HG02571 (cell line): Measurements from ENCODE around the gene MTHFD1L.
"Not testable (repeated sequence)": the region's sequence is repeated elsewhere in the genome, so short reads cannot be mapped to it uniquely, and the experiment has no call there.

Source experiments
- ATAC-seq: cut with Tn5 transposase; IDR thresholded peaks from one replicate; pipeline ENCODE4 v1.9.1; 2021; ENCODE audit warnings: mild to moderate bottlenecking, moderate library complexity; ENCODE audit not compliant: unreplicated experiment

Gene MTHFD1L

DNA sequence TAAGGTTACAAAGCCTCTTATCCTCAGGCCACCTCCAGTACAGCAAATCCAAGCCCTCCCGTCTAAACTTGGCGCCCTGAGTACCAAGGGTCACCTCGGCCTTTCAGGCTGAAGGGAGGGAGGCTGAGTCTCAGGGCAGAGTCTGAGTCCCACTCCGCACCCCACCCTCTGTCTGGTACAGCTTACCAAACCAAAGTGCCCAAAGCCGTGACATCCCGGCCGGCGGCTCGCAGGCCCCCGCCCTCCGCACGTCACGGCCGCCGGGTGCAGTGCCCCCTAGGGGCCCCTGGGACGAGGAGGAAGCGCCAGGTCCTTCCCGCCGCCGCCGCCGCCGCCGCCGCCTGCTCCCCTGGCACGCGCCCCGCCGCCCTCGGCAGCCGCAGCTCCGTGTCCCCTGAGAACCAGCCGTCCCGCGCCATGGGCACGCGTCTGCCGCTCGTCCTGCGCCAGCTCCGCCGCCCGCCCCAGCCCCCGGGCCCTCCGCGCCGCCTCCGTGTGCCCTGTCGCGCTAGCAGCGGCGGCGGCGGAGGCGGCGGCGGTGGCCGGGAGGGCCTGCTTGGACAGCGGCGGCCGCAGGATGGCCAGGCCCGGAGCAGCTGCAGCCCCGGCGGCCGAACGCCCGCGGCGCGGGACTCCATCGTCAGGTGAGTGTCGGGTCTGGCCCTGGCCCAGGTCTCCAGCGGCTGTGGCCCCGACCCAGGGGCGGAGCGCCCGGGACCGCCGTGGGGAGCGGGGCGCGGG, at the start of gene MTHFD1L:
Gene MTHFD1L, plus strand, starts transcription at position 297 of the 741 bp plus-strand sequence. Its CDS starts 121 bp downstream, at position 418.
- ATAC-seq: peak; percentile 80

DNA sequence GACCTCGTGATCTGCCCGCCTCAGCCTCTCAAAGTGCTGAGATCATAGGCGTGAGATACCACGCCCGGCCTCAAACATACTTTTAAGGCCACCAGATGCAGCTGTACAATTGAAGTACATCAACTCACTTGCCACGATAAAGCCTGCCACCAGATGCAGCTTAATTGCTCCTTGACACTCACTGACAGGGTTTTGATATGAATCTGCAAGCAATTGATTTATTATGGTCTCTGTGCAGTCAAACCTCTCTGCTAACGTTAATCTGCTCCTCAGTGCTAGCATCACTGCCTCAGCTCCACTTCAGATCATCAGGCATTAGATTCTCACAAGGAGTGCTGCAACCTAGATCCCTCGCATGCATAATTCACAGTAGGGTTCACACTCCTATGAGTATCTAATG, 48.9 kb upstream of the MTHFD1L start:
- not testable (repeated sequence) for ATAC-seq

DNA sequence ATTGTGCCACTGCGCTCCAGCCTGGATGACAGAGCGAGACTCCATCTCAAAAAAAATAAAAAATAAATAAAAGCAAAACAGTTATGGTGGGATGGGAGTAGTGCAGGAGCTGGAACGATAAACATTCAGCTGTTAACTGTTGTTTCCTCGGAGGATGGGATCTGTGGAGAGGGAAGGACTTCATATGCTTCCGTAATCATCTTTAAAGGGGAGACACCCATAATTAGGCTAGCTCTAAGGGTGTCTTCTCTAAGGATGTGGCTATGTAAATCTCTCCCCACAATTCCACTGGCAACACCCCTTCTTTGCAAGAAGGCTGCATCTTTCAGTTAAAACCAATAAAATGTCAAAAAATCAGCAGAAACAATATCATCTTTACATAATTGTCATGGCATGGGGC, 42.6 kb upstream of the MTHFD1L start:
- no peak for ATAC-seq

DNA sequence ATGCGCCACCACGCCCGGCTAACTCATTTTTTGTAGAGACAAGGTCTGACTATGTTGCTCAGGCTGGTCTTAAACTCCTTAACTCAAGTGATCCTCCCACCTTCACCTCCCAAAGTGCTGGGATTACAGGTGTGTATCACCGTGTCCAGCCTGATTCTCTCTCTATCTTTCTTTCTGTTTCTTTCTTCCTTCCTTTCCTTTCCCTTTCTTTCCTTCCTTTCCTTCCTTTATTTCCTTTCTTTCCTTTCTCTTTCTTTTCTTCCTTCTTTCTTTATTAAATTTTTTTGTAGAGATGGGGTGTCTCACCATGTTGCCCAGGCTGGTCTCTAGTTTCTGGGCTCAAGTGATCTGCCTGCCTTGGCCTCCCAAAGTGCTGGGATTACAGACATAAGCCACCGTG, 38.7 kb upstream of the MTHFD1L start:
- ATAC-seq: no peak

DNA sequence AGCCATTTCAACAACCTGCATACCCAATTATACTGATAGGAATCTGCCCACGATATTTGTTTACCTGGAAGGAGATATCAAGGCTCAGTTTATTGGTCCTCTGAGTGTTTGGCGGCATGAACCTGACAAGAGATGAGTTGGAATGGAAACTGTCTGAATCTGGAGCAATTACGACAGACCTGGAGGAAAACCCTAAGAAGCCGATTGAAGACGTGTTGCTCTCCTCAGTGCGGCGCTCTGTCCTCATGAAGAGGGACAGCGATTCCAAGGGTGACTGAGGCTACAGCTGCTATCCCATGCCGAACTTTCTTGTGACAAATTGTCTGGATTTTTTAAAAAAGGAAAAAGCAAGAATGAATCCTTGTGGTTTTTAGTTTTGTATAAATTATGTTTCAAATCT, 37.4 kb upstream of the MTHFD1L start:
- ATAC-seq: not testable (repeated sequence)

DNA sequence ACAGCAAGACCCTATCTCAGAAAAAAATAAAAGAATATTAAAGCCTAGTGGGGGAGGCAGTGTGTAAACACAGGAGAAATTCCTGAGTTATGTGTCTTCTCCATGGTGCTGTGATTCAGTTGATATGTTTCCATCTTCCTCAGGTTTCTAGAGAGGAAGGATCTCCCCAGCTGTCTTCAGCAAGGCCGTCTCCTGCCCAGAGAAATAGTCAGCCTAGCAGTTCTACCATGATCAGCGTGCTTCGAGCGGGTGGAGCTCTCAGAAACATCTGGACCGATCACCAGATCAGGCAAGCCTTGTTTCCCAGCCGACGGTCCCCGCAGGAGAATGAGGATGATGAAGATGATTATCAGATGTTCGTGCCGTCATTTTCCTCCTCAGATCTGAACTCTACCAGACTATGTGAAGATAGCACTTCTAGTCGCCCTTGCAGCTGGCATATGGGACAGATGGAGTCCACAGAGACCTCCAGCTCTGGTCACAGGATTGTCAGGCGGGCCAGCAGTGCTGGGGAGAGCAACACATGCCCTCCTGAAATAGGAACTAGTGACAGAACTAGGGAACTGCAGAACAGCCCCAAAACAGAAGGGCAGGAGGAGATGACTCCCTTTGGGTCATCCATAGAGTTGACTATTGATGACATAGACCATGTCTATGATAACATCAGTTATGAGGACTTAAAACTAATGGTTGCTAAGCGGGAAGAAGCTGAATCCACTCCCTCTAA, 34.9 kb upstream of the MTHFD1L start:
- no peak for ATAC-seq

DNA sequence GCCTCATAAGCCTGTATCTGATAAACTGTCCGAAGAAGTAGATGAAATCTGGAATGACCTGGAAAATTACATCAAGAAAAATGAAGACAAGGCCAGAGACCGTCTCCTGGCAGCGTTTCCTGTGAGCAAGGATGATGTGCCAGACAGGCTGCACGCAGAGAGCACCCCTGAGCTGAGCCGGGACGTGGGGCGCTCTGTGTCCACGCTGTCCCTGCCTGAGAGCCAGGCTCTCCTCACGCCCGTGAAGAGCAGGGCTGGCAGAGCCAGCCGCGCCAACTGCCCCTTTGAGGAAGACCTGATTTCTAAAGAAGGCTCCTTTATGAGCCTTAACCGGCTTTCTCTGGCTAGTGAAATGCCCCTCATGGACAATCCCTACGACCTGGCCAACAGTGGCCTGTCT, 33.9 kb upstream of the MTHFD1L start:
- ATAC-seq: no peak

DNA sequence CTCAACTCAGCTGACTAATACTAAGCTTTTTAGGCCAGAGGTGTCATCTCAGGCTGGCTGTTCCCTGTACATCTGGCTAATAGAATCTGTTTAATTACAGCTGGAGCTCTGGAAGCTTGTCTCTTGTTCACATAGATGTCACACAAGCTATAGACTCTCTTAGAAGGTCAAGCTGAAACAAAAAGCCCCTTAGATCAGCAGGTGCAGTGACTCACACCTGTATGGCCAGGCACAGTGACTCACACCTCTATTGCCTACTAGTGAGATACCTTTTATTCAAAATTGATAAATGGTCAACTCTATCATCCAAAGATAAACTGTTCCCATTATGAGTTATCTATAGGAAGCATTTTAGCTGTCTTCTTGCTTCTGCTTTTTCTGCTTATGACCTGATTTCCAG, 29.9 kb upstream of the MTHFD1L start:
- ATAC-seq: no peak

DNA sequence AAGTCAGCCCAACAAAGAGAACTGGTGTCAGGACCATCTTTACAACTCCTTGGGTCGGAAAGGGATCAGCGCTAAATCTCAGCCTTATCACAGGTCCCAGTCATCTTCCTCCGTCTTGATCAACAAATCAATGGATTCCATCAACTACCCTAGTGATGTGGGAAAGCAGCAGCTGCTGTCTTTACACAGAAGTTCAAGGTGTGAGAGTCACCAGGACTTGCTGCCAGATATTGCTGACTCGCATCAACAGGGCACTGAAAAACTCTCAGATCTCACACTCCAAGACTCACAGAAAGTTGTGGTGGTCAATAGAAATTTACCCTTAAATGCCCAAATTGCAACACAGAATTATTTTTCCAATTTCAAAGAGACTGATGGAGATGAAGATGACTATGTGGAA, 25.3 kb upstream of the MTHFD1L start:
- ATAC-seq: no peak

DNA sequence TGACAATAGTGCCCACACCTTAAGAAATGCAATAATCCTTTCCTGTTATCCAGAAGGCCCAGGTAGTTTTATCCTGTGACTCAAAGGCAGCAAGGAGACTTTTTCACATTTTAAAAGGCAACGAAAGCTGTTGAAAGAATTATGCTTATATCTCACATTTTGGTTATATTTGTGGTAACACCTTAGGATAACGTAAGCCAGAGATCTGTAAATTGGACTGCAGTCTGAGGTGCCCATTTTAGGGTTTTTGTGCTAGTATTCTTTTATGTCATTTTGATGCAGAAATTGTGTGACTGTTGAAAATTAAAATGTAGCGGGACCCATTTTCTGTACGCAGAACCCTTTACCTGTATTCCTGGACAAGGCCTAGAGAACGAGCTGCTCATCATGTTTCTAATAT, 24.3 kb upstream of the MTHFD1L start:
- no peak for ATAC-seq

DNA sequence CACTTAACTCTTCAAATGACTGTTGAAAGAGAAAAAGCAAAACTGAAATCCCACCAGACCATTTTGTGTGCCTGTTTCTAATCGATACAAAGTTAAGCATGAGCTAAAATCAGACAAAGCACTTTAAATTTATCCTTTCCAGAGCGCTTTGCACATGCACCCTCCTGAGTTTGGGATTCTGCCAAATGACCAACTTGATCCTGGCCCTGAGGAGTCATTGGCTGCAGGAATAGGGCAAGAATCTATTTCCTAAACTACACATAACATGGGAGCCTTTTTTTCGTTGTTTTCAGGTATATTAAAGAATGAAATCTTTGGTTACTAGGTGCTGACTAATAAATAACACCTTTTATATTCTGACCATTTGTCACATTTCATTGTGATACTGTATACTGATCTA, 23.8 kb upstream of the MTHFD1L start:
- ATAC-seq: no peak

DNA sequence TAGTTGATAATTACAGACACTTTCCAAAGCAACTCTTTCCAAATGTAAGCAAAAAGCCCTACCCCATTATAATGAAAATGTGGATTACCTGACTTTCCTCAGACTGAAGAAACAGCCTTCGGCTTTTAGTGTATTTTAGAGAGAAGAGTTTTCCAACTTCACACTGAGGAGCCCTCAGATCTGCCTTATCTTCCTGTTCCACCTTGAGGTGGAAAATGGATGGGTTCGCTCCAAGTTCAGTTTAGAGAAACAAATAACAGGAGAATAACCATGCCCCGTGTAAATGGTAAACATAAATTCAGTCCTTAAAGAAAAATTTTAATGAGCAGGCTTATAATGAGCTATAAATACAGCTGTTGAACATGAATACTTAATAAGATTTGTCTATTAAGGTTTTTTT, 21.1 kb upstream of the MTHFD1L start:
- ATAC-seq: no peak

DNA sequence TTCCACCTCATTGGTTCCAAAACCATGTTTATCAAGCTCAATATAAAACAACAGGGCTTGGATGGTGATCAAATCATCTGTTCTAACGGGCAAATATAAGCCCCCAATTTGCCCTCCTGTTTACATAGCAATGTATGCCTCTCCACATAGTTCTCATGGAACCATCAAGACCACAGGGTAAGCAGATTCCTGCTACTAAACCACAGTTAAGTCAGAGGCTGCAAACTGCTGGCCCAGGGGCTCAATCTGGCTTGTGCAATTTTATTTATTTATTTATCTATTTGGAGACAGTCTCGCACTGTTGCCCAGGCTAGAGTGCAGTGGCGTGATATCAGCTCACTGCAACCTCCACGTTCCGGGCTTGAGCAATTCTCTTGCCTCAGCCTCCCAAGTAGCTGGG, 18.9 kb upstream of the MTHFD1L start:
- no peak for ATAC-seq

DNA sequence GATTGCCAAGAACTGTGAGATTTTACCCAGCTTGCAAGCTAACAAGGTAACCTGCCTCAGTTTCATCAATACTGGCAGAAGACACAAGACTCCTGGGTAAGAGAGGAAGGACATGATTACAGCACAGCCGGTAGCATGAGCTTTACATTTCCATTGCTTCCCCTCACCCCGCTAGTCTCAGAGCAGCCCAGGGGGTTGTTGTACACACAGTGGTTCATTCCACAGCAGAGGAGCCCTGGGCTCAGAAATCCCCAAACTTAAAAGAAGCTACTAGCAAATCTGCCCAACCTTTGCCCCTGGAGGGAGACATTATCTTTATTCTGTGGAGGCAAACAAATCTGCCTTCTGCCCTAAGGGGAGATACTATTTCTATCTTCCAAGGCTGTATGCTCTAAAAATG, 17.1 kb upstream of the MTHFD1L start:
- no peak for ATAC-seq

DNA sequence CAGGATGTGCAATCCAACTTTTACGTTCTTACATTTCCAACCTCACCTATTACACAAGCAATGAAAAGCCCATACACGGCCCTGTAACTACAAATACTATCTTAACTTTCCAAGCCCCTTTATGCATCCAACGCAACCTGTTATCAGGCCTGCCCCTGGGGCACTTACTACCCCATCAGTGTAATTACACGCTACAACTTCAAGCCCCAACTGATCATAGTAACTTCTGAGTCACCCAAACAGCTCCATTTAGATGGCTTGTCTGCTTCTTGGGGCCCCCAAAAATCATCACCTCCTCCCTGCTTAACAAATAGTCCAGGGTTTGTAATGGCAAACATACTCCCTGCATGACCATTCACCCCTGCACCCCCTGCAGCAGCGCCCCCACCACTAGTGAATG, 11.1 kb upstream of the MTHFD1L start:
- not testable (repeated sequence) for ATAC-seq

DNA sequence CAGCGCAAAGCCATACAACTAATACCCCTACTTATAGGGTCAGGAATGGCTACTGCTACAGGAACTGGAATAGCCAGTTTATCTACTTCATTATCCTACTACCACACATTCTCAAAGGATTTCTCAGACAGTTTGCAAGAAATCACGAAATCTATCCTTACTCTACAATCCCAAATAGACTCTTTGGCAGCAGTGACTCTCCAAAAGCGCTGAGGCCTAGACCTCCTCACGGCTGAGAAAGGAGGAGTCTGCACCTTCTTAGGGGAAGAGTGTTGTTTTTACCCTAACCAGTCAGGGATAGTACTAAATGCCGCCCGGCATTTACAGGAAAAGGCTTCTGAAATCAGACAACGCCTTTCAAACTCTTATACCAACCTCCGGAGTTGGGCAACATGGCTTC, 10.3 kb upstream of the MTHFD1L start:
- ATAC-seq: not testable (repeated sequence)

DNA sequence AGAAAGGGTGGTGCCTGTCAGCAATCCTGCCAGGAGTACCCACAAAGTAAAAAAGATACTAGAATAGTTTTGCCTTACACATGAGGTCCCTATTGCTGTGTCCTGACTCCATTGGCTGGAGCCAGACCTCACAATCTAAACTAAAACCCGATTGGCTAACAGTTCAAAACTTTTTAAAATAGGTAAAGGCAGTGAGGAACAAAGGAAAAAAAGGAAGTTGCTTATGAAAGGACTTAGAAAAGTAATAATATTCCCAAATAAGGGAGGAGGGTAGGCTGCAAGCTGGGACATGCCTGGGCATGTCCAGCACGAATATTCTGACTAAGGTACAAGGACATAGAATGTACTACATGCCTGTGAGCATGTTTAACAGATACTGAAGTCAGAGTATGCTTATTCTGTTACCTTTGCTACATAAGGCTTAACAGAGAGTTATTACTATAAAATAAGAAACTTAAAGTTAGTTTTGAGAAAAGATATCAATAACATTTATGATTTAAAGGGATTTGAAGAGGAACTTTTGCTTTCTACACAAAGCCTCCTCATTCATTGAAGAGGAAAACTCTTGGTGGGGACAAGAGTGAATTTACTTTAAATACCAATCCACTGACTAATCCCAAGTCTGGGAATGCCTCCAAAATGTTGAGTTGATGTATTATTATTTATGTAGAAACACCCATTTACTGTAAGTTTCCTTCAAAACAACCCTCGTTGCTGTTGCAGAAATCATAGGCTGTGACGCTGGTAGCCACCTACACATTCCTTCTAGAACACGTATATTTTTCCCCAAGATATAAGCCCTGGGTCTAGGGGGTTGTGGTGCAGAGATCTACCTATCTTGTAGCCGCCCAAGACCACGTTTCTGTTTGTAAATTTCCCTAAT, 8.2 kb upstream of the MTHFD1L start:
- ATAC-seq: no peak

DNA sequence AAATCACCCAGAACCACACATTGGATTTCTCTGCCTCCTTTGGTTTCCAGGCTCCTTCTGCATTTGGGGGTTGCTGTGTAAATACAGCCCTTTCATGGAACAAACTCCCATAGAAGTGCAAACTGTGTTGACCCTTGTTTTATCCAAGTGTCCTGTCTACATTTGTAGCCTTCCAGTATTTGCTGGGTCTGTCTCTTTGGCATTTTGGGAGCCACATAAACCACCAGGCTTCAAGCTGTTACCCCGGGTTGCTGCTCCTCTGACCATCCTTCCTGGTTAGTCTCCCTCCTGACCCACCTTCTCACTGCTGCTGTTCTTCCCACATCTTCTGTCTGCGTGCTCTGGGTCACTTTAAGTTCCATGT, 7.6 kb upstream of the MTHFD1L start:
- no peak for ATAC-seq

DNA sequence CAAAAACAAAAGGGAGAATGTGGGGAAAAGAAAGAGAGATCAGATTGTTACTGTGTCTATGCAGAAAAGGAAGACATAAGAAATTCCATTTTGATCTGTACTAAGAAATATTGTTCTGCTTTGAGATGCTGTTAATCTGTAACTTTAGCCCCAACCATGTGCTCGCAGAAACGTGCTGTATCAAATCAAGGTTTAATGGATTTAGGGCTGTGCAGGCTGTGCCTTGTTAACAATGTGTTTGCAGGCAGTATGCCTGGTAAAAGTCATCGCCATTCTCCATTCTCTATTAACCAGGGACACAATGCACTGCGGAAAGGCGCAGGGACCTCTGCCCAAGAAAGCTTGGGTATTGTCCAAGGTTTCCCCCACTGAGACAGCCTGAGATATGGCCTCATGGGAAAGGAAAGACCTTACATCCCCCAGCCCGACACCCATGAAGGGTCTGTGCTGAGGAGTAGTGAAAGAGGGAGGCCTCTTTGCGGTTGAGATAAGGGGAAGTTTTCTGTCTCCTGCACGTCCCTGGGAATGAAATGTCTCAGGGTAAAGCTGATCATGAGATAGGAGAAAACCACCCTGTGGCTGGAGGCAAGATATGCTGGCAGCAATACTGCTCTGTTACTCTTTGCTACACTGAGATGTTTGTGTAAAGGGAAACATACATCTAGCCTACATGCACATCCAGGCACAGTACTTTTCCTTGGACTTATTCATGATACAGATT, 3.9 kb upstream of the MTHFD1L start:
- ATAC-seq: not testable (repeated sequence)

DNA sequence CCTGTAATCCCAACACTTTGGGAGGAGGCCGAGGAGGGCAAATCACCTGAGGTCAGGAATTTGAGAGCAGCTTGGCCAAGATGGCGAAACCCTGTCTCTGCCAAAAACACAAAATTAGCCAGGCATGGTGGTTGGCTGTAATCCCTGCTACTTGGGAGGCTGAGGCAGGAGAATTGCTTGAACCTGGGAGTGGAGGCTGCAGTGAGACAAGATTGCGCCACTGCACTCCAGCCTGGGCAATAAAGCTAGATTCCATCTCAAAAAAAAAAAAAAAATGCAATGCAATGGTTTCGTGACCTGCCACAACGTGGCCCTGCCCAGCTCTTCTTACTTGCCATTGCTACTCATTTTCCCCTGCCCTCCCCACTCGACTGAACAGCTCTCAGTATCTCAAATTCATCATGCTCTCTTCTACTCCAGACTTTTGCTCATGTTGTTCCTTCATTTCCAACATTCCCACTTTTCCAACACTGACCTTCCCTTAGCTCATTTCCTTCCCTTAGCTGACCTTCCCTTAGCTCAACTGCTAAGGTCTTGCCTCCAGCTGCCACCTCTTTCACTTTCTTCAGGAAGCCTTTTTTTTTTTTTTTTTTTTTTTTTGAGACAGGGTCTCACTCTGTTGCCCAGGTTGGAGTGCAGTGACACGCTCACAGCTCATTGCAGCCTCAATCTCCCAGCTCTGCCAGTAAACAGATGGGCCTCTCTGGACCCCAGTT, 2.1 kb upstream of the MTHFD1L start:
- ATAC-seq: no peak
